HG03159 (cell line): ENCODE measurements around the gene GRIN2B.

Experiments used
- ATAC-seq: cut with Tn5 transposase; IDR thresholded peaks from one replicate; pipeline ENCODE4 v1.9.1; 2021; ENCODE audit warnings: mild to moderate bottlenecking, moderate library complexity; ENCODE audit not compliant: unreplicated experiment

The GRIN2B gene

DNA sequence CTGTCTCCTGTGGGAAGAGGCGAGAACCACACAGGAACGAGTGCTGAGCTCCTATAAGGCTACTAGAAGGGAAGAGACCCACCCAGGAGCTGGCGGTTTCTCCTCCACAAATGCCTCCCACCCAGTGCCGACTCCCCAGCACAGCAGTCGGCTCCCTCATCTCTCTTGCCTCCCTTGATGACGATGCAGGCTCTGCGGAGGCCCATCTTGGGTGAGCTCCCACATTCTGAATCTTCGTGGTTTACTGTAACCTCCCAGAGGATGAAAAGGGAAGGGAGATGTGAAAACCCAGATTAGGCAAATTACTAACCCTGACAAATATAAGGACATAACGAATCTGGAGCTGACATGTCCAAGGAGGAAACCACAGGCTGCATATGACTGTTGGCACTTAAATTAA lies 23.8 kb downstream of the GRIN2B start:
- ATAC-seq = no peak

DNA sequence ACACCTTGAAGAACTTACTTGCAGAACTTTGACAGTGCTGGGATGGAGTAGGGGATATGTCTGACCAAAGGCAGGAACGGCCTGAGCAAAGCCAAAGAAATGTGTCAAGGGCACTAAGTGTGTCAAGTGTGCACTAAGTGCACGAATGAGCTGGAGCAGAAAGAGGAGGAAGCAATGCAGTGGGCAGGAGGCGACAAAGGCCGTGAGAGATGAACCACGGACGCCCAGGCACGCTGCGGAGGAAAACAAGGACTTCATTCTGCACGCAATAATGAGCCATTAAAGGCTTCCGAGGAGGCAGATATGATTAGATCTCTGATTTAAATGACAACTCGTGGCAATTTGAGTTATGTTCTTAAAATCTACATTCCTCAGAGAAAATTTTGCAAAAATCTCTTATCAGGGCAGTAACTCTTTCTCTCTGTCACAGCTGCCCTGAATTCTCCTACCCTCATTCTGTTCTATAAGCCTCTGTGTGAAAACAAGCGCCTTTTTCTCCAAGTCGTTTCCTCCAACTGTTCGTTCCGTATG lies 25.3 kb downstream of the GRIN2B start:
- ATAC-seq = no peak

DNA sequence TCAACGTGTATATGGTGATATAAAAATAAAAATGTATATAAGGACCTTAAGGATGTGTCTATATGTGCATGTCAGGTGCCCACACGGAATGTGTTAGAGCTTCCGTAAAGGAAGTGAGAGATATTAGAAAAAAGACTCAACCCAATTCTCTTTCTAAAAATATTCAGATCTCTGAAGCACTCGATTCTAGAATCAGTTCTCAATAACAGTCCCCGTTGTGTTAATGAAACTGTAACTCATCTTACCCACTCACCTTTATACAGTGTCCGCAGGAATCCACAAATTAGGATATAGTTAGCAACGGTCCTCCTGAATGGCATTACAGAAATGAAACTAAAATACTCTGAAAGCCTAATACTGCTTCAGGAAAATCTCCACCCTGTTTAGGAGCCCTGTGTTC lies 29.3 kb downstream of the GRIN2B start:
- no peak for ATAC-seq

DNA sequence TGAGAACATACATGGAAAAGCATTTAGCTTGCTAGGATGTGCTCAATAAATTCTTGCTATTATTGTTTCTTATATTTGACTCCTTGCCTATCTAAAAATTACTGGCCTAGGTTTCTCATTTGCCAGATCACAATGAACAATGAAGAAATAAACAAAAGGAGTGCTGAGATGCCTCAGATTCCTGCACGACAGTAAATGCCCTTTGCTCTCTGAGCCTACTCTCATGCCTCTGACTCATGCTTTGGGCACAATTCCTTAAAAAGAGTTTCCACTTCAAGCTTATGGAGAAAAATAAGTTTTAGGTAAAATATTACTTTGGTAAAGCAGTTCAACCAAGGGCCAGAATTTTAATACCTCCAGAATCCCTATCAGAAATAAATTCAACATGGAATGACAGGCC lies 30.9 kb downstream of the GRIN2B start:
- no peak for ATAC-seq

DNA sequence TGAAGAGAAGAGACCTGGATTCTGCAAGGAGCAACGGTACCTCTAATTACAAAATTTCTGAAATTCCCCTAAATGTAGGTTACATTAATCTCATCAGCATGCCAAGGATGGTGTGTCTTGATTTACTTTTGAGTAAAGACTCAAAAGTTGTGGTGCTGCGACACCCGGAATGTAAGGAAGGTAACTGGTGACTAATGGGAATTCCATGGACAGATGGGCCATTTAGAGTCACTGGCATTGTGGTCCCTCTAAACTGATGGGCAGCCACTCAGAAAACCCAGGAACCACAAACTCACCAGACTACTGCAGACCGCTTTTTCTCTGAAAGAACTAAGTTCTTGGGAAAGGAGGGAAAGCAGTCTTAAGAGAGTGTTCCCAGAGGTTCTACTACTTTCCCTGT lies 32.8 kb downstream of the GRIN2B start:
- ATAC-seq = no peak

DNA sequence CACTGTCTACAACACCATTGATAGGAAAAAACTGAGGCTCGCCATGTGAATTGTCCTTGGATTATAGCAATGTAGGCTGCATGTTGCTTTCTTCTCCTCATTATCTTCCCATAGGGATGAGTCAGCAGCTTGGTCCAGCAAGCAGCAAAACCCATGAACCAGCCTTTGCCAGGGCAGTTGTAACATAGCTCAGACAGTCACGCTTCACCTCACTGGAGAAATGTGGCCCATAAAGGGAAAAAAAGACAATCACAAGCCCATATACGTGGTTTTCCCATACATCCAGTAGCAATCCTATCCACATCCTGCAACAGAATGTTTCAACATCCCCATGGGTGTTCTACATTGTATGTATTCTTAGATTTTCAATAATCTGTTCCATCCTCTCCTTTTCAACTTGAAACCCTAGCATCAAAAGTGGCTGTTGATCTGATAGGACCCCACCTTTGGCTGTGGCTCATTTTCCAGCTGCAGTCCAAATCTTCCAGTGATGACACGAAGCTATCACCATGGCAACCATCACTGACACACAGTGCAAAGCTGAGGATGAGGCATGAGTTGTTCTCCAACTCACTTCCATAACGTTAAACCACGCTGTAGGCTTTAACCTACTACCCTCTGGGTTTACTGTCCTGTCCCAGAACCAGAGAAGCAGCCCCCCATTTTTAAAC lies 34.0 kb downstream of the GRIN2B start:
- ATAC-seq = no peak

DNA sequence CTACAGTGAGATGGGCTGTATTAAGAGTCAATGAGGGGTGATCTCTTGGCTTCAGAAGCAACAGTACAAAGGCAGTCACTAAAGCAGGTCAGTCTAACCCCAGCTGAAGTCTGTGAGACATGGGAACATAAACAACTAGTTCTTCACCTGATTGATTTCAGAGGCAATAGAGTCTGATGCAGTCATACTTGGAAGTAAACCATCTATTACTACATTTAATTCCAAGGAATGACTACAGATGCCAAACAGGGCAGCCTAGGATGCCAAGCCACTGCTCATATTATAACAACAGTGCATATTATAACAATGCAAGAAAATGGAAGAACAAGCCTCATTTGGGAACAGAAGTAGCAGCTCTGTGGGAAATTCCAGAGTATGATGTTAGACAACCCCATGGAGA lies 35.8 kb downstream of the GRIN2B start:
- ATAC-seq = no peak

DNA sequence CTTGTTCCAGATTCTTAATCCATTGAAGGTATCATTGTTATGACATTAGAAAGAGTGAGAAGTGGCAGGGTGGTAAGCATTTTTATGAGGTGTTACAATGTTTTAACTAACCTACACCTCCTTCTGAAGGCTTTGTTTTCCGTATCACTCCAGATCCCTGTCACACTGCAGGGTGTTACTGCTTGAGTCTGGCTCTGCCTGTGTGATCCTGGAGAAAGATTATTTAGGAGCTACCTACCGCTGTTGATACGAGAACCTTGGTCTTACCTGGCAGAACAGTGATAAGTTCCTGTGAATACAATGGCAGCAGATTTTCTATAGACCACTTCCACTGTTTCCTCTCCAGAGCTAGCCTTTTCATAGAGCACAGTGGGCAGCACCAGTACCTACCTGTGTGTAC lies 36.2 kb downstream of the GRIN2B start:
- no peak for ATAC-seq

DNA sequence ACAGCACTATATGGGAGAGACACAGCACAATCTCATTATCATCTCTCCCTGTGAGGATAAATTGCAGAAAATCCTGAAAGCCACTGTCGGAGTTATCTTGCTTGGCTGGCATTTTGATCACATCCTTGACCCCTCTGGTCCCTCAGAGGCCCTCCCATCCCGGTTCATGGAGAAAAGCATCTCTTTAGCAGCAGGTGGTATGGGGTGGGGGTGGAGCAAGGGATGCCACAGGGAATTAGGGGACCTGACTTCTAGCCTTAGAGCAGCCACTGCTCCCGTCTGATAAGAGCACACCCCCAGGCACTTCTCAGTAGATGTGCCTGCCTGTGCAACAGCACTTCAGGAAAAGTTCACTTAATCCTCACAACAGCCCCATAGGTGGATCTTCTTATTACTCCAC lies 38.6 kb downstream of the GRIN2B start:
- ATAC-seq = no peak

DNA sequence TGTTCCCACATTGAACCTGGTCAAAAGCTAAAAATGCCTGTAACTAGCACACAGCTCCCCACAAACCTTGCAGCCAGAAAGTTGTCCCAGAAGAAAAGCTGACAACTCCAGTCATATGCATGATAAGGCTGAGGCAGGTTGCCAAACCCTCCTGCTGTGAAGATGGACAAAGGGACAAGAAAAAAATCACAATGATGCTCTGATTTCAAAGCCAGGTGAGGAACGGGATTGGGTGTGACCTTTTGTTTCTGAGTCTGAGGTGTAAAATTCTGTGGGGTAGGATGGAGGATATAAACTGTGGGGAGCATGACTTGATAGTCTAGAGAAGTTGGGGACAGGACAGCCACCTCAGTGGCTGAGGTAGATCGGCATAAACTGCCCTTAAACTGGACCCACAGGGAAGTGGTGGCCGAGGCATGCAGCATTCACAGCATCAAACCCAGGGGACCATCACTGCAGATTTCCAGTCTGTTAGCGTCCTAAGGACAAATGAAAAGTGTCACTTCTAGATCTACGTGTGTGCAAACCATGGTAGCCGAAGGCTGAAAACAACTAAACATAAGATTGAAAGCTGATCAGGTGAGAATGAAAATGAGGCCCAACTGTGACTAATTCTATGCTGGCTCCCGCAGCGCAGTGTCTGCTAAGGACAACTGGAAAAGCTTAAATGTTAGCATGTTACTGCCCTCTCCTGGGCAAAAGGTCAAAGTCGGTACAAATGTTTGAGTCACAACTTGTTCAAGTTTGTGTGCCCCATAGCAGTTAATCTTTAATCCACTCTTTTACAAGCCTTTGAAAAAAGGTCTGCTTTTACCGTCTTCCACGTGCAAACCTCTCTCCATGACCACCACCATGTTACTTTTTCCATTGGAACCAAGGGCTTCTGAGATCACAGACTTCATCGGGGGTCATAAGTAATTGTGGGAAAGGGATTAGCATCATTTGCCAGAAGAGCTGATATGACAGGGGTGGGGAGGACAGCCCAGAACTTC lies 39.8 kb downstream of the GRIN2B start:
- ATAC-seq = peak; percentile 86

DNA sequence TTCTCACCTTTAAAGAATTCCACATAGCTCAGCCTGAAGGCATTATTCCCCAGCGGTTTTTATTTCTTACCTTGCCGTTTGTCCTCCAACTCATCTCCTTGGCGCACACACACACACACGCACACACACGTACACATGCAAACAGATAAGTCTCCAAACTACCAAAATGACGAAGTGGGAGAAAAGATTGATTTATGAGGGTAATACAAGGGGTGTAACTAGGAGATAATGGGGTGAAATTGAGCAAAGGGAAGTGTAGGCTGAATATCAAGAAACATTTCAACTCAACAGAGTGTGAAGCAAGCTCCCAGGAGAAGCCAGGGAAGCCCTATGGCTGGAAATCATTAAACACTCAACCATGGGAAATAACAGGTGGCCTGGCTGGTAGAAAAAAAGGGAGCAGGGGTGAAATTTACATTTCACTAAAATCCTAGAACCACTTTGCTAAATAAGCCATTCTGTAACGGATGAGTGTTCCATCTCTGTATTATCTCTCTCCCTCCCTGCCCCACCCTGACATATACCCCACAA lies 41.0 kb downstream of the GRIN2B start:
- no peak for ATAC-seq

DNA sequence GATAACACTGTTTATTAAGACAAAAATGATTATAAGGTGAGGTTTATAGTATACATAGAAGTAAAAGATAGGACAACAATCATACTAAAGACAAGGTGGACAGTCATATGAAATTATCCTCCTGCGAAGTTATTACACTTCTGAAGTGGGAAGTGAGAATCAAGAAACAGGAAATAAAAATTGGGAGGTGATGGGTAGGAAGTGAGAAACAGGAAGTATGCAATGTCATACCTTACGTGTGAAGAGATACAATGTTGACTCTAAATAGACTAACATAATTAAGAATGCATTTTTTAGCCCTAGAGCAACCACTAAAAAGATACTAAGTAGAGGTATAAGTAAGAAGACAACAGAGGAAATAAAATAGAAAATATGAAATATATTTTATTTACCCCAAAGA lies 43.7 kb downstream of the GRIN2B start:
- no peak for ATAC-seq

DNA sequence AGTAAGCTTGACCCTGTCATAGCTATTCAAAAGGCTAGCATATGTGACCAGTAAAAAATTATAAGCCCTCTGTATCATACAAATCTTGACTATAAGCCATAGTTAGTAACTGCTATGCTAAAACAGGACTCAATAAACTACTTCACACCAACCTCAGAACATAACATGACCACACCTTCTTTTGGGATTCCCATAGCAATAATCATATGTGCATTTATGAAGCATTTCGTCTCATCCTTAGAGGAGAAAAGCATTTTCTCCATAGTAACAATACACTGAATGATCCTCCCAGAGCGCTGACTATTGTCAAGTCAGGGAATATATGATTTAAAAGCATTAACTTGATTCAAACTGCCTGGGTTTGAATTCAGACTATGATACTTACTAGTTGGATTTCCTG lies 46.2 kb downstream of the GRIN2B start:
- ATAC-seq = no peak
